ENCODE measurements around the gene ESYT3. TPM values are rescaled to one million over a fixed set of nuclear protein-coding genes. Genes with fewer than 3 reads are reported as not detected.
"Not testable (repeated sequence)": the region's sequence is repeated elsewhere in the genome, so short reads cannot be mapped to it uniquely, and the experiment has no call there.

The ESYT3 gene
- total RNA-seq, 2 donors from 2014 or later: not detected

DNA sequence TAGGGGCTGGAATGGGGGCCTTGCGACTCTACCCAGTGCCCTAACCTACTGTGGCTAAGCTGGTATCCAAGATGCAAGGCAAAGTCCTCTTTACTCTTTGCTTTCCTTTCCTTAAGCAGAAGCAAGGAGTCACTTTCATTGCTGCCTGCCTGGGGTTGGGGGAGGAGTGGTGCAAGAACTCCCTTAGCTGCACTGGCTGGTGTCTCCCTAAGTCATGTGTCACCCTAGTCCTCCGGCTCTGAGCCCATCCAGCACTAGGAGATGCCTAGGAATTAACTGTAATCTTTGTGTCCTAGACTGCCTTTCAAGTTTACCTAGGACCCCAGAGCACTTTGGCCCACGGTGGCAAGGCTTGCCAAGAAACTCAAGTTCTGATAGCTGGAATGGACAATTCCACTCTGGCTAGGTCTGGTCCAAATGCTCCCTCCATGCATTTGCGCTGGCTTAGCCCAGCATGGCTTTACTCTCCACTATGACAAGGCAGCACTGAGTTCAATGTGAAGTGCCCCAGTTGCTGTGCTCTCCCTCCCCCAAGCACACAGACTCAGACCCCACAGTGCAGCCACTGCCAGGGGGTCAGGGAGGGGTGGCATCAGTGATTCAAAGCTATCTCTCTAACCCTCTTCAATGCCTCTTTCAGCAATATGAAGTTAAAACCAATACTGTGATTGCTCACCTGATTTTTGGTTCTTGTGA is 58.7 kb downstream of the ESYT3 start:
- Mint-ChIP-seq H3K36me3 (peaks cover 20% of the 10 kb centered on the region), H3K4me3 (no peak overlapping the region), H3K9me3 (peaks cover 13% of the 10 kb centered on the region)

GRCh38 chr3:138493804-138494606 is 59.6 kb downstream of the ESYT3 start:
- ATAC-seq: peak in 1 of 2 donors; percentile 46
- DNase-seq (ENCODE audit: low spot score): no peak
- Mint-ChIP-seq H3K4me3 (no peak overlapping the region), H3K36me3 (peaks cover 15% of the 10 kb centered on the region), H3K9me3 (peaks cover 8% of the 10 kb centered on the region), H3K27ac (peak overlapping the region in 1 of 2 donors; percentile 54), H3K27me3 (no peaks in the 10 kb centered on the region), H3K4me1 (ENCODE audit: low read depth in 2 of 2) (peaks cover 2 to 9% of the 10 kb centered on the region in 2 donors)

More for the DNA sequence above, 58.7 kb downstream of the ESYT3 start:
- Mint-ChIP-seq H3K4me1 (ENCODE audit: low read depth in 2 of 2) (peaks cover 2 to 9% of the 10 kb centered on the region in 2 donors), H3K27ac (no peak overlapping the region), H3K27me3 (no peaks in the 10 kb centered on the region)
- DNase-seq (ENCODE audit: low spot score): no peak
- ATAC-seq: no peak

DNA sequence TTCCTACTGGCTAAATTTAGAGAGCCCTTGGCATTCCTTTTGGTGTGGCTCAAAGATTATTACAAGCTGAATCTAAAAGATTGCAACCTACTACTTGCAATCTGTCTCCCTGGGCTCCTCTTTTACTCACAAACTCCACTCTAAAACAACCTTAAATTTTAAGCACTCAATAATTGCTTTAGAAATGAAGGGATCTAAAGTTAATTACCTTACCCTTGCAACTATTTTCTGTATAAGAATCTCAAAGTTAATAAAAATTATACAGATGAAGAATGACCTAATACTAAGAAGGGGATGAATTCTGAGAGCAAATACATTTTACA is 60.2 kb downstream of the ESYT3 start:
- no peak for ATAC-seq
- DNase-seq (ENCODE audit: low spot score): no peak
- Mint-ChIP-seq H3K36me3 (peaks cover 9% of the 10 kb centered on the region), H3K4me1 (ENCODE audit: low read depth in 2 of 2) (peaks cover 2 to 9% of the 10 kb centered on the region in 2 donors), H3K4me3 (no peak overlapping the region), H3K9me3 (peaks cover 6% of the 10 kb centered on the region), H3K27me3 (no peaks in the 10 kb centered on the region), H3K27ac (peak overlapping the region in 1 of 2 donors; percentile 54)

- ATAC-seq; DNase-seq (ENCODE audit: low spot score); H3K27ac Mint-ChIP-seq; H3K4me1 Mint-ChIP-seq (ENCODE audit: low read depth in 2 of 2); H3K4me3 Mint-ChIP-seq; H3K27me3 Mint-ChIP-seq; H3K36me3 Mint-ChIP-seq; H3K9me3 Mint-ChIP-seq: not testable (repeated sequence)
Measured at GRCh38 chr3:138495638-138496037, 61.2 kb downstream of the ESYT3 start.

DNA sequence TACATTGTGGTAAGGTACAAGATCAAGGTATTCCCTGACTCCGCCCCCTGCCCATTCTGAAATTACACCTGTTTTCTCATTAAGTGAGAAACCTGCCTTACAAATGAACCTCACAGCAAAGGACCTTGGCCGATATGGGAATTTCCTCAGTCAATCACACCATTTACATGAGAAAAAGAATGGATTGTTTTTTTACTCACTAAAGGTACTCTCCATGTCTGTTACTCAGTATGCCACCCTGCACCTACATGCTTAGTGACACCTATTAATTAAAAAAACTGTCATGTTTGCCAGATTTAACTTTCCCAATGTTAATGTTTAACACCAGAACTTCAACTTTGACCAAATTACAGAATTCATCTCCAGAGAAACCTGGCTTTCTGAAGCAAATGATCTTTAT is 62.0 kb downstream of the ESYT3 start:
- H3K4me3 Mint-ChIP-seq: no peak overlapping the region
- H3K4me1 Mint-ChIP-seq (ENCODE audit: low read depth in 2 of 2): peaks cover 2 to 9% of the 10 kb centered on the region in 2 donors
- no peaks in the 10 kb centered on the region for H3K27me3 Mint-ChIP-seq
- H3K9me3 Mint-ChIP-seq: peaks cover 3% of the 10 kb centered on the region
- H3K36me3 Mint-ChIP-seq: peaks cover under 1% of the 10 kb centered on the region
- DNase-seq (ENCODE audit: low spot score) (no peak), ATAC-seq (no peak)
- no peak overlapping the region for H3K27ac Mint-ChIP-seq

- H3K9me3 Mint-ChIP-seq: peaks cover under 1% of the 10 kb centered on the region
- ATAC-seq: no peak
- H3K27ac Mint-ChIP-seq: no peak overlapping the region
- no peaks in the 10 kb centered on the region for H3K36me3 Mint-ChIP-seq
- H3K4me1 Mint-ChIP-seq (ENCODE audit: low read depth in 2 of 2): peaks cover under 1 to 9% of the 10 kb centered on the region in 2 donors
- H3K27me3 Mint-ChIP-seq: no peaks in the 10 kb centered on the region
- H3K4me3 Mint-ChIP-seq: no peak overlapping the region
- DNase-seq (ENCODE audit: low spot score): no peak
Measured at GRCh38 chr3:138497021-138497420, 62.6 kb downstream of the ESYT3 start.

DNA sequence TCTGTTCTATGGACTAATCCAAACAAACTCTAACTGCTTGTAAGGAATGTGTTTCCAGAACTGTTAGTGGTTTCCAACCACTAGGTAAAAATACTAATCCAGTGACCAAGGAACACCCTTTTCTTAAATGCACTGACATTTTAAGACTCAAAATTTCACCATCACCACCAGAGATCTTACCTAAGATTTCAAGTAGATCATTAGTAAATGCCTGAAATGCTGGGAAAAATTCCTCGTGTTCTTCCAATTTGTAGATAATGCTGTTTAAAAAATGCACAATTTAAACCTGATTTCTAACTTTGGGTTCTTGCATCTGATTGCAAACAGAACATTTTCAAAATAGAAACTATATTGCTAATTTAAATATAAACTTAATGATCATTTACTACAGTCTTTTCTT is 63.4 kb downstream of the ESYT3 start:
- peaks cover 0 to 9% of the 10 kb centered on the region in 2 donors for H3K4me1 Mint-ChIP-seq (ENCODE audit: low read depth in 2 of 2)
- ATAC-seq (no peak), DNase-seq (ENCODE audit: low spot score) (no peak)
- no peaks in the 10 kb centered on the region for H3K9me3 Mint-ChIP-seq
- H3K4me3 Mint-ChIP-seq: no peak overlapping the region
- no peaks in the 10 kb centered on the region for H3K36me3 Mint-ChIP-seq
- no peaks in the 10 kb centered on the region for H3K27me3 Mint-ChIP-seq
- H3K27ac Mint-ChIP-seq: no peak overlapping the region

- Mint-ChIP-seq H3K4me3 (no peak overlapping the region), H3K27me3 (no peaks in the 10 kb centered on the region), H3K4me1 (ENCODE audit: low read depth in 2 of 2) (peaks cover 0 to 7% of the 10 kb centered on the region in 2 donors), H3K9me3 (no peaks in the 10 kb centered on the region), H3K36me3 (no peaks in the 10 kb centered on the region), H3K27ac (no peak overlapping the region)
- no peak for ATAC-seq
- DNase-seq (ENCODE audit: low spot score): no peak
Measured at GRCh38 chr3:138498991-138499390, 64.6 kb downstream of the ESYT3 start.

DNA sequence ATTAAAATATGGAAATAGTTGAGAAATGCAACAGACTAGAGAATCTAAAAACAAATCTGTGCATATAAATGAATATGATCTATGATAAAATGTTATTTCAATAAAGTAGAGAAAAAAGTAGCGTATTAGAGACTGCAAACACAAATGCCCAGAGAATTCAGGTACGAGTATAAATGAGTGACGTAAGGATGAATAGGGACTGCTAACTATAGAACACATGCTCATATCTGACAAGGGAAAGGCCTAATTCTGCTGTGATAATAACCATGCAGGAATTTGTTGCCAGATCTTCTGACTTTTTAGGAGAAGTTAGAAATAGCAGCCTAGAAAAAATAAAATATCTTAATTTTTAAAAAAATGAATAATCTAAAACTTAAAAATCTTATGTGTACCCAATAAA is 73.1 kb downstream of the ESYT3 start:
- Mint-ChIP-seq H3K36me3 (no peaks in the 10 kb centered on the region), H3K27ac (no peak overlapping the region), H3K9me3 (no peaks in the 10 kb centered on the region), H3K27me3 (no peaks in the 10 kb centered on the region), H3K4me3 (no peak overlapping the region), H3K4me1 (ENCODE audit: low read depth in 2 of 2) (no peaks in the 10 kb centered on the region)
- DNase-seq (ENCODE audit: low spot score) (no peak), ATAC-seq (no peak)

- H3K4me1 Mint-ChIP-seq (ENCODE audit: low read depth in 2 of 2): peaks cover 5 to 7% of the 10 kb centered on the region in 2 donors
- ATAC-seq (no peak), DNase-seq (ENCODE audit: low spot score) (no peak)
- no peak overlapping the region for H3K4me3 Mint-ChIP-seq
- H3K27me3 Mint-ChIP-seq: no peaks in the 10 kb centered on the region
- no peaks in the 10 kb centered on the region for H3K36me3 Mint-ChIP-seq
- H3K27ac Mint-ChIP-seq: no peak overlapping the region
- H3K9me3 Mint-ChIP-seq: no peaks in the 10 kb centered on the region
Measured at GRCh38 chr3:138509586-138509985, 75.2 kb downstream of the ESYT3 start.

GRCh38 chr3:138511945-138512344 is 77.5 kb downstream of the ESYT3 start:
- Mint-ChIP-seq H3K36me3 (peaks cover 3% of the 10 kb centered on the region), H3K9me3 (peaks cover 3% of the 10 kb centered on the region), H3K27ac (no peak overlapping the region), H3K4me1 (ENCODE audit: low read depth in 2 of 2) (peaks cover 5 to 7% of the 10 kb centered on the region in 2 donors), H3K27me3 (no peaks in the 10 kb centered on the region), H3K4me3 (no peak overlapping the region)
- ATAC-seq (no peak), DNase-seq (ENCODE audit: low spot score) (no peak)

DNA sequence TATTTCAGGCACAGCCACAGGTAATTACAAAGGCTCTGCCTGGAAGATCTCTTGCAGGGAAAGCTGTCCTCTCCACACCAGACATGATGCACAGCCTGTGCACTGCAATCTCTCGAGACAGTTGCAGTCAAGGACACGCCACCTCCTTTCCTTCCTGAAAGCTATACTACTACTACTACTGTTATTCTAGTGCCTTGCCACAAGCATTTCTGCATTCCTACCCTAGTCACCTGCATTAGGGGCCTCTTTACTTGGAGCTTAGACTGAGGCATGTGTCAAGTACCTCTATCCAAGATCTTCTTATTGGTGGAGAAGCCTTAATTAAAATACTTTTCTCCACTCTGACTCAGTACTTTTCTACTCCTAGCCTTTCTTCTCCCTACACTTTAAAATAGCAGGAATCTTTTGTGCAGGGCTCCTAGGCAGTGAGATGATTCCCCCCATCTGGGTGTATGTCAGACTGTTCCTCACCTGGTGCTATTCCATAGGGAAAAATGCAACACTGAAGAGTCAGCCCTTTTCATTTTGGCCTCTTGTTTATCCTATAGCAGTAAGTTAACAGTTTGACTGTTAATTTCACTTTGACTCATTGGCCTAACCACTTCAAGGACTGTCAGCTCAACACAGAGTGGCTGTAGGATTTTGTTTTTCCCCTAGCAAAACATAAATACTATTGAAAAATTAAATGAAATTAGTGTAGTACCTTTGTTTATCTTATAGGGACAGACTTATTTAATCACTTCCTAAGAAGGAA is 78.9 kb downstream of the ESYT3 start:
- no peak for DNase-seq (ENCODE audit: low spot score)

DNA sequence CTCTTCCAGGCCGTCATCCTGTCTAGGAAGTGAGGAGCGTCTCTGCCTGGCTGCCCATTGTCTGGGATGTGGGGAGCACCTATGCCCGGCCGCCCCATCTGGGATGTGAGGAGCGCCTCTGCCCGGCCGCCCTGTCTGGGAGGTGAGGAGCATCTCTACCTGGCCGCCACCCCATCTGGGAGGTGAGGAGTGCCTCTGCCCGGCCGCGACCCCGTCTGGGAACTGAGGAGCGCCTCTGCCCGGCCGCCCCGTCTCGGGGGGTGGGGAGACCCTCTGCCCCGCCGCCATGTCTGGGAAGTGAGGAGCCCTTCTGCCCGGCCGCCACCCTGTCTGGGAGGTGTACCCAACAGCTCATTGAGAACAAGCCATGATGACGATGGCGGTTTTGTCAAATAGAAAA is 87.0 kb downstream of the ESYT3 start:
- H3K4me1 Mint-ChIP-seq (ENCODE audit: low read depth in 2 of 2); H3K27ac Mint-ChIP-seq; H3K27me3 Mint-ChIP-seq; ATAC-seq; DNase-seq (ENCODE audit: low spot score); H3K9me3 Mint-ChIP-seq; H3K4me3 Mint-ChIP-seq: not testable (repeated sequence)
- H3K36me3 Mint-ChIP-seq: peaks cover 34% of the 10 kb centered on the region

More for the DNA sequence above, 78.9 kb downstream of the ESYT3 start:
- H3K9me3 Mint-ChIP-seq: peaks cover 3% of the 10 kb centered on the region
- no peaks in the 10 kb centered on the region for H3K27me3 Mint-ChIP-seq
- peak; percentile 52 to 85 for ATAC-seq
- no peak overlapping the region for H3K4me3 Mint-ChIP-seq
- H3K36me3 Mint-ChIP-seq: peaks cover 6% of the 10 kb centered on the region
- H3K4me1 Mint-ChIP-seq (ENCODE audit: low read depth in 2 of 2): peaks cover 5 to 7% of the 10 kb centered on the region in 2 donors
- no peak overlapping the region for H3K27ac Mint-ChIP-seq

Measured in natural killer cell treated with Interleukin-12 subunit alpha and Interleukin-12 subunit beta and Interleukin-15 and Interleukin-18, amount 100 ng/mL, for 72 hours (primary cell).